ENCODE data around the gene NR1H4. TPM values are rescaled to one million over a fixed set of nuclear protein-coding genes. Genes with fewer than 3 reads are reported as not detected.

NR1H4 gene
- total and polyA plus RNA-seq, 4 donors: 0.06 to 1.3 TPM; not detected in 2

GRCh38 chr12:100439797-100440196 is 33.9 kb upstream of the NR1H4 start:
- no peak for TF ChIP-seq CTCF (IDR thresholded peaks at IDR 0.05; ENCODE audit: control extremely low read depth, extremely low read depth)
- DNase-seq (no peak), ATAC-seq (ENCODE audit: insufficient read depth, low FRiP score) (no peak)
- Histone ChIP-seq H3K9me3 (ENCODE audit: control insufficient read depth in 4 of 4, insufficient read depth in 3 of 4, low read length in 3 of 4) (no peaks in the 10 kb centered on the region), H3K4me3 (no peak overlapping the region), H3K4me1 (ENCODE audit: control insufficient read depth in 5 of 5, insufficient read depth in 5 of 5, low read length in 5 of 5) (no peaks in the 10 kb centered on the region), H3K27me3 (ENCODE audit: control insufficient read depth in 3 of 3, insufficient read depth in 3 of 3, low read length in 2 of 3) (no peaks in the 10 kb centered on the region), H3K36me3 (ENCODE audit: control insufficient read depth in 4 of 4, insufficient read depth in 4 of 4, low read length in 4 of 4) (no peaks in the 10 kb centered on the region), H3K9ac (ENCODE audit: insufficient read depth in 1 of 2, low read length in 2 of 2) (no peak overlapping the region), H3K27ac (ENCODE audit: low read depth in 1 of 2, low read length in 1 of 2) (no peak overlapping the region)
- 92 to 95% methylated on average over 2 of the region's 2 CpGs for WGBS, 2 donors

- 89 to 96% methylated on average over 1 of the region's 1 CpG for WGBS, 2 donors
- H3K4me1 ChIP-seq (ENCODE audit: control insufficient read depth in 5 of 5, insufficient read depth in 5 of 5, low read length in 5 of 5): peaks cover 0 to 2% (median 0%) of the 10 kb centered on the region in 5 donors
- ATAC-seq (ENCODE audit: insufficient read depth, low FRiP score): no peak
- no peaks in the 10 kb centered on the region for H3K36me3 ChIP-seq (ENCODE audit: control insufficient read depth in 4 of 4, insufficient read depth in 4 of 4, low read length in 4 of 4)
- TF ChIP-seq CTCF (IDR thresholded peaks at IDR 0.05; ENCODE audit: control extremely low read depth, extremely low read depth): no peak
- no peak overlapping the region for H3K27ac ChIP-seq (ENCODE audit: low read depth in 1 of 2, low read length in 1 of 2)
- no peak overlapping the region for H3K9ac ChIP-seq (ENCODE audit: insufficient read depth in 1 of 2, low read length in 2 of 2)
- DNase-seq: no peak
- no peaks in the 10 kb centered on the region for H3K9me3 ChIP-seq (ENCODE audit: control insufficient read depth in 4 of 4, insufficient read depth in 3 of 4, low read length in 3 of 4)
- H3K4me3 ChIP-seq: no peak overlapping the region
- no peaks in the 10 kb centered on the region for H3K27me3 ChIP-seq (ENCODE audit: control insufficient read depth in 3 of 3, insufficient read depth in 3 of 3, low read length in 2 of 3)
These were observed 31.3 kb upstream of the NR1H4 start for GRCh38 chr12:100442403-100442802.

- Histone ChIP-seq H3K4me3 (no peak overlapping the region), H3K9ac (ENCODE audit: insufficient read depth in 1 of 2, low read length in 2 of 2) (no peak overlapping the region), H3K36me3 (ENCODE audit: control insufficient read depth in 4 of 4, insufficient read depth in 4 of 4, low read length in 4 of 4) (no peaks in the 10 kb centered on the region), H3K9me3 (ENCODE audit: control insufficient read depth in 4 of 4, insufficient read depth in 3 of 4, low read length in 3 of 4) (no peaks in the 10 kb centered on the region), H3K4me1 (ENCODE audit: control insufficient read depth in 5 of 5, insufficient read depth in 5 of 5, low read length in 5 of 5) (peaks cover 0 to 2% (median 0%) of the 10 kb centered on the region in 5 donors), H3K27me3 (ENCODE audit: control insufficient read depth in 3 of 3, insufficient read depth in 3 of 3, low read length in 2 of 3) (no peaks in the 10 kb centered on the region), H3K27ac (ENCODE audit: low read depth in 1 of 2, low read length in 1 of 2) (no peak overlapping the region)
- WGBS, 2 donors: 55 to 88% methylated on average over 1 of the region's 1 CpG
- TF ChIP-seq CTCF (IDR thresholded peaks at IDR 0.05; ENCODE audit: control extremely low read depth, extremely low read depth): no peak
- DNase-seq (no peak), ATAC-seq (ENCODE audit: insufficient read depth, low FRiP score) (no peak)
These were observed 30.2 kb upstream of the NR1H4 start for GRCh38 chr12:100443434-100443833.

GRCh38 chr12:100445081-100445481 is 28.6 kb upstream of the NR1H4 start:
- Histone ChIP-seq H3K9ac (ENCODE audit: insufficient read depth in 1 of 2, low read length in 2 of 2) (no peak overlapping the region), H3K27me3 (ENCODE audit: control insufficient read depth in 3 of 3, insufficient read depth in 3 of 3, low read length in 2 of 3) (no peaks in the 10 kb centered on the region), H3K4me3 (no peak overlapping the region), H3K4me1 (ENCODE audit: control insufficient read depth in 5 of 5, insufficient read depth in 5 of 5, low read length in 5 of 5) (peaks cover 0 to 2% (median 0%) of the 10 kb centered on the region in 5 donors), H3K36me3 (ENCODE audit: control insufficient read depth in 4 of 4, insufficient read depth in 4 of 4, low read length in 4 of 4) (no peaks in the 10 kb centered on the region), H3K27ac (ENCODE audit: low read depth in 1 of 2, low read length in 1 of 2) (no peak overlapping the region), H3K9me3 (ENCODE audit: control insufficient read depth in 4 of 4, insufficient read depth in 3 of 4, low read length in 3 of 4) (no peaks in the 10 kb centered on the region)
- ATAC-seq (ENCODE audit: insufficient read depth, low FRiP score): no peak
- DNase-seq: no peak
- WGBS, 2 donors: 63 to 69% methylated on average over 4 of the region's 4 CpGs
- TF ChIP-seq CTCF (IDR thresholded peaks at IDR 0.05; ENCODE audit: control extremely low read depth, extremely low read depth): no peak

All from lung (tissue), 12 donors.